Measurements from ENCODE around the gene JAML. TPM values are rescaled to one million over a fixed set of nuclear protein-coding genes. Genes with fewer than 3 reads are reported as not detected.

Gene JAML
- total and polyA plus RNA-seq, 2 of the 13 experiments (the other 11 are each of a cell fraction or from before 2014, with no cell fraction given): 2.0 to 3.3 TPM

GRCh38 chr11:118194835-118195627 is 29.8 kb downstream of the JAML start (continued):
- 0 out of 2 replicates have a peak, but pooled peaks have one; percentile 39 for TF ChIP-seq ZNF713 (CRISPR knock-in tag; IDR thresholded peaks at IDR 0.05)
- no peak for TF ChIP-seq ZNF788 (CRISPR knock-in tag; IDR thresholded peaks at IDR 0.05; ENCODE audit: borderline replicate concordance)
- peak; percentile 20 to 86; a peak in 3 of 4 replicates for TF ChIP-seq EP300 (IDR thresholded peaks at IDR 0.05; ENCODE audit: low read depth in 2 of 2, low read length in 2 of 2)
- peak; percentile 77; the same call in 1 of the 2 replicates for TF ChIP-seq EP300 (CRISPR knock-in tag; IDR thresholded peaks at IDR 0.05; ENCODE audit: borderline replicate concordance)
- TF ChIP-seq ZFP91 (CRISPR knock-in tag; IDR thresholded peaks at IDR 0.05; ENCODE audit: borderline replicate concordance): peak; percentile 79
- no peak for TF ChIP-seq ZNF672 (CRISPR knock-in tag; IDR thresholded peaks at IDR 0.05)
- TF ChIP-seq HDAC6 (IDR thresholded peaks at IDR 0.05; ENCODE audit: low read depth, low read length): no peak
- TF ChIP-seq SMAD1 (CRISPR knock-in tag; IDR thresholded peaks at IDR 0.05; ENCODE audit: borderline replicate concordance, low read depth): 0 out of 2 replicates have a peak, but pooled peaks have one; percentile 45
- 0 out of 2 replicates have a peak, but pooled peaks have one; percentile 11 for TF ChIP-seq ZSCAN25 (CRISPR knock-in tag; IDR thresholded peaks at IDR 0.05)
- no peak for TF ChIP-seq XBP1 (CRISPR knock-in tag; IDR thresholded peaks at IDR 0.05)
- no peak for TF ChIP-seq AGO1 (IDR thresholded peaks at IDR 0.05; ENCODE audit: low read depth, low read length, poor library complexity, severe bottlenecking)
- no peak for TF ChIP-seq ZNF704 (CRISPR knock-in tag; IDR thresholded peaks at IDR 0.05; ENCODE audit: borderline replicate concordance)
- no peak for TF ChIP-seq ZNF652 (CRISPR knock-in tag; IDR thresholded peaks at IDR 0.05; ENCODE audit: borderline replicate concordance, low read depth)
- no peak for TF ChIP-seq ZBTB37 (CRISPR knock-in tag; IDR thresholded peaks at IDR 0.05)
- TF ChIP-seq HNRNPLL (IDR thresholded peaks at IDR 0.05; ENCODE audit: low read depth, low read length, poor library complexity, severe bottlenecking): no peak
- no peak for TF ChIP-seq ZNF24 (IDR thresholded peaks at IDR 0.05)
- TF ChIP-seq ZBTB1 (CRISPR knock-in tag; IDR thresholded peaks at IDR 0.05; ENCODE audit: borderline replicate concordance): no peak
- TF ChIP-seq ZNF839 (CRISPR knock-in tag; IDR thresholded peaks at IDR 0.05; ENCODE audit: borderline replicate concordance): no peak
- peak in 1 of 2 experiments; percentile 35; a peak in 2 of 4 replicates for TF ChIP-seq MAFK (conservative IDR thresholded peaks at IDR 0.05 in 1 of 2, IDR thresholded peaks at IDR 0.05 in 1 of 2; ENCODE audit: low read length in 2 of 2)
- TF ChIP-seq LCORL (IDR thresholded peaks at IDR 0.05): no peak
- TF ChIP-seq LCORL (CRISPR knock-in tag; IDR thresholded peaks at IDR 0.05): peak; percentile 88
- TF ChIP-seq CHCHD3 (CRISPR knock-in tag; IDR thresholded peaks at IDR 0.05): no peak
- peak; percentile 81; the same call in 1 of the 3 replicates for TF ChIP-seq MXI1 (IDR thresholded peaks at IDR 0.05; ENCODE audit: borderline replicate concordance, low read depth, low read length)
- no peak for TF ChIP-seq EZH2 (conservative IDR thresholded peaks at IDR 0.05; ENCODE audit: low read depth, low read length)
- peak; percentile 57 for TF ChIP-seq CREM (IDR thresholded peaks at IDR 0.05)
- no peak for TF ChIP-seq CREM (CRISPR knock-in tag; IDR thresholded peaks at IDR 0.05)
- TF ChIP-seq NFKB2 (CRISPR knock-in tag; IDR thresholded peaks at IDR 0.05; ENCODE audit: borderline replicate concordance): no peak
